ENCODE data around the gene CES2. TPM values are rescaled to one million over a fixed set of nuclear protein-coding genes. Genes with fewer than 3 reads are reported as not detected.
A peak's percentile ranks its signal among the peaks of the same experiment; 100 is the strongest.

CES2 gene
- total RNA-seq, 4 donors from 2014 or later, result 113 to 4,512 (median 3,000) TPM

GRCh38 chr16:66903544-66904427, 31.5 kb upstream of the CES2 start:
- H3K4me3 ChIP-seq, result no peak overlapping the region
- H3K9me3 ChIP-seq, result no peaks in the 10 kb centered on the region
- DNase-seq, result no peak
- TF ChIP-seq CTCF (IDR thresholded peaks at IDR 0.05), result no peak
- no peak for TF ChIP-seq POLR2A (IDR thresholded peaks at IDR 0.05)
- no peaks in the 10 kb centered on the region for H3K36me3 ChIP-seq
- peaks cover 0 to 44% (median 7%) of the 10 kb centered on the region in 4 donors for H3K4me1 ChIP-seq
- peak overlapping the region in 3 of 4 donors; percentile 31 to 77 (median 48) for H3K27ac ChIP-seq
- H3K27me3 ChIP-seq, result no peaks in the 10 kb centered on the region

- Histone ChIP-seq H3K4me1 (peaks cover 0 to 40% (median 5%) of the 10 kb centered on the region in 4 donors), H3K9me3 (no peaks in the 10 kb centered on the region), H3K27me3 (no peaks in the 10 kb centered on the region), H3K4me3 (no peak overlapping the region), H3K36me3 (no peaks in the 10 kb centered on the region), H3K27ac (peak overlapping the region in 3 of 4 donors; percentile 31 to 77 (median 48))
- TF ChIP-seq POLR2A (IDR thresholded peaks at IDR 0.05) (no peak), CTCF (IDR thresholded peaks at IDR 0.05) (no peak)
- DNase-seq, result peak in 1 of 3 donors; percentile 30
These were observed 30.9 kb upstream of the CES2 start for GRCh38 chr16:66904428-66904845.

- Histone ChIP-seq H3K9me3 (no peaks in the 10 kb centered on the region), H3K4me1 (peaks cover 0 to 34% (median 1%) of the 10 kb centered on the region in 4 donors), H3K27me3 (no peaks in the 10 kb centered on the region), H3K4me3 (no peak overlapping the region), H3K27ac (peak overlapping the region; percentile 7 to 77 (median 43)), H3K36me3 (no peaks in the 10 kb centered on the region)
- TF ChIP-seq CTCF (IDR thresholded peaks at IDR 0.05) (no peak), POLR2A (IDR thresholded peaks at IDR 0.05) (no peak)
- DNase-seq, result peak in 1 of 3 donors; percentile 38
These were observed 30.3 kb upstream of the CES2 start for GRCh38 chr16:66904846-66905632.

- H3K36me3 ChIP-seq, result no peaks in the 10 kb centered on the region
- peak in 2 of 3 donors; percentile 82 to 88 for DNase-seq
- H3K9me3 ChIP-seq, result no peaks in the 10 kb centered on the region
- H3K27me3 ChIP-seq, result no peaks in the 10 kb centered on the region
- H3K27ac ChIP-seq, result peak overlapping the region; percentile 7 to 77 (median 43)
- peaks cover 0 to 26% (median 0%) of the 10 kb centered on the region in 4 donors for H3K4me1 ChIP-seq
- TF ChIP-seq CTCF (IDR thresholded peaks at IDR 0.05) (no peak), POLR2A (IDR thresholded peaks at IDR 0.05) (no peak)
- H3K4me3 ChIP-seq, result no peak overlapping the region
These were observed 29.4 kb upstream of the CES2 start for GRCh38 chr16:66905633-66906539.

Measured in Peyer's patch (tissue), 4 donors.